Ovary (tissue), 9 donors: ENCODE results near the gene LPAR5. TPM values are rescaled to one million over a fixed set of nuclear protein-coding genes. Genes with fewer than 3 reads are reported as not detected.
A peak's percentile ranks its signal among the peaks of the same experiment; 100 is the strongest.

ENCODE experiments used
- DNase-seq, 5 donors: peaks; one replicate each; pipeline ENCODE4 v3.0.0-alpha.2; 2019 to 2020
- H3K27ac ChIP-seq, 2 donors: fragments of 200-600 bp; one replicate each; pipeline versions ENCODE4 v1.5.1 to v1.8.0; 2019 to 2022
- H3K27me3 ChIP-seq: fragments of 200-600 bp; one replicate; pipeline ENCODE4 v1.8.0; 2022
- H3K36me3 ChIP-seq: fragments of 200-600 bp; sonication (generic); one replicate; pipeline ENCODE4 v1.5.1; 2019
- H3K4me1 ChIP-seq: one replicate; pipeline ENCODE4 v1.8.1; 2013; ENCODE audit warnings: mild to moderate bottlenecking, moderate library complexity; ENCODE audit not compliant: insufficient read depth
- H3K4me3 ChIP-seq: fragments of 200-600 bp; sonication (generic); one replicate; pipeline ENCODE4 v1.5.1; 2017
- H3K9me3 ChIP-seq, 2 donors: fragments of 200-600 bp in 1 of 2; sonication (generic) in 1 of 2; one replicate each; pipeline versions ENCODE4 v1.5.1 to v1.8.1; 2013 to 2019; ENCODE audit warnings: mild to moderate bottlenecking in 1 of 2, moderate library complexity in 1 of 2
- CTCF ChIP-seq, 3 donors: fragments of 450-650 bp in 2 of 3; fragments of 200-600 bp in 1 of 3; IDR thresholded peaks; one replicate each; pipeline versions ENCODE4 v1.5.1 to v1.8.0; 2016 to 2022; ENCODE audit warnings: antibody characterized with exemption in 3 of 3, mild to moderate bottlenecking in 1 of 3
- EP300 ChIP-seq: sonication (generic); formaldehyde crosslinking; IDR thresholded peaks from one replicate; pipeline ENCODE4 v1.6.1; 2017; ENCODE audit warnings: antibody characterized with exemption
- POLR2A ChIP-seq: fragments of 450-650 bp; IDR thresholded peaks from one replicate; pipeline ENCODE4 v1.6.1; 2017; ENCODE audit warnings: antibody characterized with exemption, mild to moderate bottlenecking, moderate library complexity
- WGBS, 3 donors: extraction: QIAGEN DNeasy Blood & Tissue Kit in 1 of 3; methylation state at CpG; one replicate each; pipeline versions ENCODE4 v1.1.5 to v1.1.7; 2013 to 2017; 5-methylcytosine and 5-hydroxymethylcytosine counted together
- intact Hi-C, 4 donors: fragments of 100-400 bp; cut with DNase I; formaldehyde crosslinking; loops; one replicate each; pipeline versions ENCODE4 v1.11.0 to v1.15.1; 2022 to 2023
- polyA plus RNA-seq, 2 donors: library from polyadenylated mRNA; stranded (reverse); fragments of 200-250 nt in 1 of 2; fragments of 350-450 nt in 1 of 2; fragmentation: Illumina TruSeq in 1 of 2; extraction: RNeasy Lipid Tissue Mini Kit (QIAGEN cat#74804) in 1 of 2; gene quantifications; one replicate each; pipeline ENCODE4 v1.2.3, GENCODE V29; 2013 to 2014
- total RNA-seq, 7 donors: library from RNA; depleted of rRNA in 2 of 7; stranded (reverse); fragments of >200 nt in 2 of 7; fragmentation: NEBNext Ultra II Directional in 3 of 7; extraction: Animal tissue kit (Norgen Biotek cat#: 25700) in 3 of 7; gene quantifications; one replicate each; pipeline versions ENCODE4 v1.1.0 to v1.2.4, GENCODE V29; 2016 to 2023
- donor health status: DM: no; HTN: no; CAD: no; lungs with moderate emphysema.
- donor health status: DM: no; HTN: no; CAD: no.
- donor health status: Bipolar disorder and iron deficiency.
- donor health status: DM: yes; HTN: yes; CAD: no.
- donor health status: DM: no; HTN: no; CAD: no.
- donor health status: DM: yes; HTN: yes; CAD: no.

Gene LPAR5
- total and polyA plus RNA-seq, 9 donors, result 0.57 to 2.6 (median 1.3) TPM

DNA sequence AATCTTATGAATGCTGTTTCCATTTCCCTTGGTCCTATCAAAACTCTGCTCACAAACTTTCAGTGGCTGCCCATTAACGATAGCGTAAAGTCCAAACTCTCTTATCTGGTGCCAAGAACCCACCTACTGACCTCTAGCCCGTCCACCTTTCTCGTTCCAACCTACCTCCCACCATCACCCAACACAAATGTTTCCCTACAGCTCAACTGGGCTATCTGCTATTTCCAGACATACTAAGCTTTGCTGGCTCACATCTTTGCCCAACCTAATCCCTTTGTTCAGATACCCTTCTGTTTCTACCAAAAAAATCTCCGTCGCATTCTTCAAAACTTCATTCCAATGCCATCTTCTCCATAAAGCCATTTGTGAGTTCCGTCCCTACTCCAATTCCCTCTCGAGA lies 60.1 kb downstream of the LPAR5 start:
- H3K36me3 ChIP-seq, result peaks cover 2% of the 10 kb centered on the region
- TF ChIP-seq POLR2A (no peak), CTCF (IDR thresholded peaks at IDR 0.05) (no peak), EP300 (no peak)

DNA sequence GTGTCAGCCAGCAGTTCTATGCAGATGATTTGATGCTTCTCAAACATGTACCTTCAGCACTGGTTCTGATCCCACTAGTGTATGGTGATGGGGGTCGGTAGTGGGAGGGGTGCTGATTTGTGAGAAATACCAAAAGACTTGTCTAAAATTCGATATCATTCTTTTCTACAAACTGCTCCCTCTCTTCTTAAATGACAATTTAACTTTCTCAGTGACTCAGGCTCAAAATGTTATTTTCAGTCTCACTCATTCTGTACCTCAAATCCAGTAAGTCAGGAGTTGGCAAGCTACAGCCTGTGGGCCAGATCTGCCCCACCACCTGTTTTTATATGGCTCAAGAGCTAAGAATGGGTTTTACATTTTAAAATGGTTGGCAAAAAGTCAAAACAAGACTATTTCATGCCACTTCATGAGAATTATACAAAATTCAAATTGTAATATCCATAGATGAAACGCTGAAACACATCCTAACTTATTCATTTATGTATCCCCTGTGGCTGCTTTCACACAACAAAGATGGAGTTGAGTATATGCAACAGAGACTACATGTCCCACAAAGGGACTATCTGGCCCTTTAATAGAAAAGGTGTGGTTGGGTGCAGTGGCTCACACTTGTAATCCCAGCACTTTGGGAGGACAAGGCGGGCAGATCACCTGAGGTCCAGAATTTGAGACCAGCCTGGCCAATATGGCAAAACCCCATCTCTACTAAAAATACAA lies 61.0 kb downstream of the LPAR5 start:
- Histone ChIP-seq H3K9me3 (no peaks in the 10 kb centered on the region), H3K27me3 (no peaks in the 10 kb centered on the region), H3K27ac (no peak overlapping the region), H3K4me3 (no peak overlapping the region), H3K36me3 (peaks cover 2% of the 10 kb centered on the region), H3K4me1 (no peaks in the 10 kb centered on the region)
- intact Hi-C loops, result no loop called here
- DNase-seq, result no peak
- no peak for TF ChIP-seq EP300
- no peak for TF ChIP-seq POLR2A
- TF ChIP-seq CTCF (IDR thresholded peaks at IDR 0.05), result no peak
- 81 to 91% (median 84%) methylated on average over 4 of the region's 4 CpGs for WGBS, 3 donors

More for the DNA sequence above, 60.1 kb downstream of the LPAR5 start:
- no peaks in the 10 kb centered on the region for H3K27me3 ChIP-seq
- DNase-seq, result no peak
- intact Hi-C loops, result no loop called here
- no peak overlapping the region for H3K27ac ChIP-seq
- no peak overlapping the region for H3K4me3 ChIP-seq
- H3K9me3 ChIP-seq, result no peaks in the 10 kb centered on the region
- no peaks in the 10 kb centered on the region for H3K4me1 ChIP-seq
- WGBS, 3 donors, result 72 to 86% (median 84%) methylated on average over 8 of the region's 8 CpGs

- H3K4me3 ChIP-seq, result no peak overlapping the region
- H3K27ac ChIP-seq, result no peak overlapping the region
- no peak for DNase-seq
- H3K4me1 ChIP-seq, result no peaks in the 10 kb centered on the region
- H3K27me3 ChIP-seq, result no peaks in the 10 kb centered on the region
- intact Hi-C loops, result no loop called here
- H3K9me3 ChIP-seq, result no peaks in the 10 kb centered on the region
- 75 to 84% (median 77%) methylated on average over 8 of the region's 8 CpGs for WGBS, 3 donors
- H3K36me3 ChIP-seq, result peaks cover 2% of the 10 kb centered on the region
- no peak for TF ChIP-seq CTCF (IDR thresholded peaks at IDR 0.05)
- TF ChIP-seq EP300, result no peak
- no peak for TF ChIP-seq POLR2A
Measured at GRCh38 chr12:6573001-6573400, 62.8 kb downstream of the LPAR5 start.

GRCh38 chr12:6570264-6570887 lies 65.4 kb downstream of the LPAR5 start:
- TF ChIP-seq CTCF (IDR thresholded peaks at IDR 0.05) (no peak), EP300 (no peak)
- 52 to 65% (median 57%) methylated on average over 7 of the region's 7 CpGs for WGBS, 3 donors
- intact Hi-C loops, result no loop called here
- Histone ChIP-seq H3K9me3 (no peaks in the 10 kb centered on the region), H3K4me1 (peaks cover 4% of the 10 kb centered on the region), H3K36me3 (no peaks in the 10 kb centered on the region), H3K4me3 (no peak overlapping the region), H3K27me3 (no peaks in the 10 kb centered on the region), H3K27ac (no peak overlapping the region)
- DNase-seq, result peak in 4 of 5 donors; percentile 44 to 64 (median 46)
